GM18502 (cell line): ENCODE results near the gene EHD2.
A peak's percentile ranks its signal among the peaks of the same experiment; 100 is the strongest.
"Not testable (repeated sequence)": the region's sequence is repeated elsewhere in the genome, so short reads cannot be mapped to it uniquely, and the experiment has no call there.

Source experiments
- ATAC-seq: cut with Tn5 transposase; IDR thresholded peaks from one replicate; pipeline ENCODE4 v1.9.1; 2021; ENCODE audit warnings: mild to moderate bottlenecking; ENCODE audit not compliant: unreplicated experiment, poor library complexity

EHD2 gene

DNA sequence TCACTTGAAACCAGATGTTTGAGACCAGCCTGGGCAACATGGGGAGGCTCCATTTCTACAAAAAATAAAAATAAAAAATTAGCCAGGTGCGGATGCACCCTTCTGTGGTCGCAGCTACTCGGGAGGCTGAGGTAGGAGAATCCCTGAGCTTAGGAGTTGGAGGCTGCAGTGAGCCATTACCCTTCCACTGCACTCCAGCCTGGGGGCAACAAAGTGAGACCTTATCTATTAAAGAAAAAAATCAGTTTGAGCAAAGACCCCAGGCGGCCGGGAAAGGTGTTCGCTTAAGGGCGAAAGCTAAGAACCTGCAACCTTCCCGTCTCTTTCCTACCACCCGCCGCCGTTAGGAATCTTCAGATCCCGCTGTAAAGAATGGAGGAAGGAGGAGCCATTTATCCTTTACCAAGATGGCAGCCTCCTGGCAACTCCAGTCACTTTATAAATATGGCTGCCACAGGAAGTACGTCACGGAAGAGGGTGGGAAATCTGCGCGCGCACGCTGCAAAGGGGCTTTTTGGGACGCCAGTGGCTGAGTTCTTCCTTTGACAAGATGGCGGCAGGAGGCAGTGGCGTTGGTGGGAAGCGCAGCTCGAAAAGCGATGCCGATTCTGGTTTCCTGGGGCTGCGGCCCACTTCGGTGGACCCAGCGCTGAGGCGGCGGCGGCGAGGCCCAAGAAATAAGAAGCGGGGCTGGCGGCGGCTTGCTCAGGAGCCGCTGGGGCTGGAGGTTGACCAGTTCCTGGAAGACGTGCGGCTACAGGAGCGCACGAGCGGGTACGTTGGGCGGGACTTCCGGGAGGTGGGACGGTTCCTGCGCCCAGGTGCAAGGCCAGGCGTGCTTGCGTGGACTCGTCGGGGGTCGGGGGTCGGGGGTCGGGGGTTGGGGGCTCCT is 32.0 kb downstream of the EHD2 start, which contains the start of gene NOP53:
TSS of gene NOP53 (plus strand) at position 537 of the 892 bp plus-strand sequence. CDS start at position 551, 14 bp downstream.
- ATAC-seq, result peak; percentile 69

DNA sequence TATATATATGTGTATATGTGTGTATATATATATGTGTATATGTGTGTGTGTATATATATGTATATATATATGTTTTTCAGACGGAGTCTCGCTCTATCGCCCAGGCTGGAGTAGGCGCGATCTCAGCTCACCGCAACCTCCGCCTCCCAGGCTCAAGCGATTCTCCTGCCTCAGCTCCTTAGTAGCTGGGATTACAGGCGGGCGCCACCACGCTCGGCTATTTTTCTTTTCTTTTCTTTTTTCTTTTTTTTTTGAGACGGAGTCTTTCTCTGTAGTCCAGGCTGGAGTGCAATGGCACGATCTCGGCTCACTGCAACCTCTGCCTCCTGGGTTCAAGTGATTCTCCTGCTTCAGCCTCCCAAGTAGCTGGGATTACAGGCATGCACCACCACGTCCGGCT is 32.9 kb downstream of the EHD2 start:
- ATAC-seq, result not testable (repeated sequence)

DNA sequence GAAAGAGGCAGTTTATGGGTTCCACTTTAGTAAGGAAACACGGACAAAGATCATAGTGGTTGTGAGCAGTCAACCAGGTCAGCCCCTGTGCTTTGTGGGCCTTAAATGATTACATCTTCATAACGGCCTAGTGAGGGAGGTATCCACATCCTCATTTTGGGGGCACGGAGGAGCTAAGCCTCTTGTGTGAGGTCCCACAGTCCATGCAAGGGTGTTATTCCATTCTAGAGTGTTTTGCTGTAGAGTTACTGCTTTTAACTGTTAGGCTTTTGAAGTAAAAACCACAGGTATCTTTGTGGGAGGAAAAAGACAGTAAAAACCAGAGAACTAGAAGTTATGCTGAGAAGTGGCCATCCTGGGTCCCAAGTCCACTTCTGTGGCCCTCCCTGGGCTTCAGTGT is 36.1 kb downstream of the EHD2 start:
- ATAC-seq, result no peak

DNA sequence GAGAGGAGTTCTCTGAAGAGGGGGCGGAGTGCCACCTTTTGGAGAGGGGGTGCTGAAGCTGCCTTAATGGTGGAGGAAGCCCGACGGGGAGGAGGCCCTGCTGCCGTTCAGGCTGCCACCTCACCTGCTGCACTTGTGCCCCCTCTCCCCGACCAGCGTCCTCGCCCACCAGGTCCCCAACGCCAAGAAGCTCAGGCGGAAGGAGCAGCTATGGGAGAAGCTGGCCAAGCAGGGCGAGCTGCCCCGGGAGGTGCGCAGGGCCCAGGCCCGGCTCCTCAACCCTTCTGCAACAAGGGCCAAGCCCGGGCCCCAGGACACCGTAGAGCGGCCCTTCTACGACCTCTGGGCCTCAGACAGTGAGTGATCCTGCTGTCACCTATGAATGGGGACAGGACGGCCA is 37.5 kb downstream of the EHD2 start:
- ATAC-seq, result no peak

DNA sequence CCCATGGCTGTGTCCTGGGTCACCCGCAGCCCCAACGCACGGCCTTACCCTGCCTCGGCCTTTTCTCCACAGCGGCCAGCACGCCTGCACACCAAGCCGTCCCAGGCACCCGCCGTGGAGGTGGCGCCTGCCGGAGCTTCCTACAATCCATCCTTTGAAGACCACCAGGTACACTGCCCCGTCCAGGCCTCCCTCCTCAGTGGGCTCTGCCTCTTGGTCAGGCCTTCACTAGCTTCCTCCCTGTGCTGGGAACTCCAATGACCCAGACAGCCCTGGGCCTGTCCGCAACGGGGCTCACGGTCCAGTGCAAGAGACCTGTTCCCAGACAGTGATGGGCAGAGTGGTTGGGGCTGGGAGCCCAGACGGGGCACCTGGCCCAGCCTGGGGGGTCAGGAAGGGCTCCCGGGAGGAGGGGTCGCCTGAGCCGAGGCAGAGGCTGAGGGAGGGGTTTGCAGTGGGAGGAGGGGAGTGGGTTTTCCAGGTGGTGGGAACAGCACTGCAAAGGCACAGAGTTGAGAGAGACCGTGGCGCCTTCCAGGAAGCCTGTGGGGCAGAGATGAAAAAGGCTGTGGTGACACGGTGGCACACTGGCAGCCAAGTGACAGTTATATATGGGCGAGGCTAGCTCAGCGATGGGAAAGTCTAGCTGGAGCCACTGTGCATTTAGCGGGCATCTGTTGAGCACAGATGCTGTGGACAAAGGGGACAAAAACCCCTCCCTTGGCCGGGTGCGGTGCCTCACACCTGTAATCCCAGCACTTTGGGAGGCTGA is 39.4 kb downstream of the EHD2 start:
- no peak for ATAC-seq

DNA sequence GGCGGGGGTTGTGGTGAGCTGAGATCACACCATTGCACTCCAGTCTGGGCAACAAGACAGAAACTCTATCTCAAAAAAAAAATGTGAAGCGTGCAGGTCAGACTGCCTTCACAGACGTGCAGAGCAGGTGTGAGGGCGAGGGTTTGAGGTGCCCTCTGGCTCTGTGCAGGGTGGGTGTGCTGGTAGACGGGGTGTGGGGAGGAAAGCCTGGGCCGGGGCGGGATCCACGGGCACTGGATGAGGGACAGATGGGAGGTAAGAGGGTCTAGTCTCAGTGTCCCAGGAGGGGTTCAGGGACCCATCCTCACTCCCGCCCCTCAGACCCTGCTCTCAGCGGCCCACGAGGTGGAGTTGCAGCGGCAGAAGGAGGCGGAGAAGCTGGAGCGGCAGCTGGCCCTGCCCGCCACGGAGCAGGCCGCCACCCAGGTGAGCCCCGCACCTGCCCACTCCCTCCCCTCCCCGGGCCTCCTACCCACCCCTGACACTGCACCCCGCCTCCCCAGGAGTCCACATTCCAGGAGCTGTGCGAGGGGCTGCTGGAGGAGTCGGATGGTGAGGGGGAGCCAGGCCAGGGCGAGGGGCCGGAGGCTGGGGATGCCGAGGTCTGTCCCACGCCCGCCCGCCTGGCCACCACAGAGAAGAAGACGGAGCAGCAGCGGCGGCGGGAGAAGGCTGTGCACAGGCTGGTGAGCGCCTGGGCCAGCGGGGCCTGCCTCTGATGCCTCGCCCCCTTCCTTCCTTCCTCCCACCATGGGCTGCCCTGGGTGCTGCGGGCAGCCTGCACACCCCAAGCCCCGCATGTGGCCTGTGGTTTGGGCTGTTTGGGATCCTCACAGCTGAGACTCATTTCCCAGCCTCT is 41.2 kb downstream of the EHD2 start:
- no peak for ATAC-seq

DNA sequence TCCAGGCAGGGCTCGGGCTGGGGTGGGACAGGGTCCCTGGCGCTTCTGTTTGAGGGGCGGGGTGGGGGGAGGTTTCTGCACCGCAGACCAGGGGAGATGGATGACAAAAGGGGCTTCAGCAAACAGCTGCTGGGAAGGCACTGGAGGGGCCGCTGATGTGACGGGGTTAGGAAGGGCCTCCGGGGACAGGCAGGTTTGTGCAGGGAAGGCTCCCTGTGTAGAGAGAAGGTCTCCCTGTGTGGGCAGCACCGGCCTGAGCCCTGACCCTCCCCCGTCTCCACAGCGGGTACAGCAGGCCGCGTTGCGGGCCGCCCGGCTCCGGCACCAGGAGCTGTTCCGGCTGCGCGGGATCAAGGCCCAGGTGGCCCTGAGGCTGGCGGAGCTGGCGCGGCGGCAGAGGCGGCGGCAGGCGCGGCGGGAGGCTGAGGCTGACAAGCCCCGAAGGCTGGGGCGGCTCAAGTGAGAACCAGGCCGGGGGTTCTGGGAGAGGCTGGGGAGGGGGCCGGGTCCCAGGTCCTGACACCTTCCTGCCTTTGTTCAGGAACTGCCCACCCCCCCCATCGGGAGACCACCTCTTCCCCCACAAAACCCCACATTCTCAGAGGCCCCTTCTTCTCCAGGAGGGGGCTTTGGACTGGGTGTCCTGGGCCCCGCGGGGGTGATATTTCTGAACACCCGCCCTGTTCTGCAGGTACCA is 42.0 kb downstream of the EHD2 start:
- ATAC-seq, result no peak

DNA sequence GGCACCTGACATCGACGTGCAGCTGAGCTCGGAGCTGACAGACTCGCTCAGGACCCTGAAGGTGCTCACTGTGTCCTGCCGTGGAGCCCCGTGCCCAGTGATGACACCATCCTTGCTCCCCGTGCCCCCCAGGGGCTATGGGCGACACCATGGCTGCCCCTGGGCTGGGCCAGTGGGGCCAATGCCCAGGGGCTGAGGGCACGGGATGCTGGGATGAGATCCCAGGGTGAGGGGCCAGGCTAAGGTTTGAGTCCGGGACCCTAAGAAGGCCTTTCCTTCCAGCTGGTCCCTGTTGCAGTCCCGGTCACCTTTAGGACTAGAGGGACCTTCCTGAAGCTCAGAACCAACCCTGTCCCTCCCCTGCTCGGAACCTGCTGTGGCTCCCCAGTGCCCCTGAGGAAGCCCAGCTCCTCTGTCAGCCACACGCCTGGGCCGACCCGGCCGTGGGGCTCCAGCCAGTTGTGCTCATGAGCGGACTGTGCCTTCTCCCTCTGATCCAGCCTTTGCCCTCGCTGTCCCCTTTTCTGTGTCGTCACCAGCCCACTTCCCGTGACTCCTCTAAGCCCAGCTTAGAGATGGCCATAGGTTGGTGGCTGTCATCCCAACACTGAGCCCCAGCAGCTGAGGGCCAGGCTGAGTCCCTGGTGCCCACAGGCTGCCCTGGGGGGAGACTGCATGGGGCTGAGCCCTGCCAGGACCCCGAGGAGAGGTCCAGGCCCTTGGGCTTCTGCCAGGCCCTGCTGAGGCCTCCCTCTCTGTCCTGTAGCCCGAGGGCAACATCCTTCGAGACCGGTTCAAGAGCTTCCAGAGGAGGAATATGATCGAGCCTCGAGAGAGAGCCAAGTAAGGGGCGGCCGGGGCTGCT is 42.8 kb downstream of the EHD2 start:
- no peak for ATAC-seq

DNA sequence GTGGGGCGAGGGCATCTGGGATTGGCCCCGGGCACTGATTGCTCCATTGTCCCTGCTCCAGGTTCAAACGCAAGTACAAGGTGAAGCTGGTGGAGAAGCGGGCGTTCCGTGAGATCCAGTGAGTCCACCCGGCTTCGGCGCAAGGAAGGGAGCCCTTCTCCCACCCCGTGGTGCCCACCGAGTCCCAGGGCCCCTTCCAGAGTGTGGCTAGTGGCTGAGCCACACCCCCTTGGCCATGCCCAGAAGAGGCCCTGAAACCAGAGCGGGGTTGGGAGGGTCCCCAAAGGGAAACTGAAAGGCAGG is 43.4 kb downstream of the EHD2 start:
- ATAC-seq, result no peak

DNA sequence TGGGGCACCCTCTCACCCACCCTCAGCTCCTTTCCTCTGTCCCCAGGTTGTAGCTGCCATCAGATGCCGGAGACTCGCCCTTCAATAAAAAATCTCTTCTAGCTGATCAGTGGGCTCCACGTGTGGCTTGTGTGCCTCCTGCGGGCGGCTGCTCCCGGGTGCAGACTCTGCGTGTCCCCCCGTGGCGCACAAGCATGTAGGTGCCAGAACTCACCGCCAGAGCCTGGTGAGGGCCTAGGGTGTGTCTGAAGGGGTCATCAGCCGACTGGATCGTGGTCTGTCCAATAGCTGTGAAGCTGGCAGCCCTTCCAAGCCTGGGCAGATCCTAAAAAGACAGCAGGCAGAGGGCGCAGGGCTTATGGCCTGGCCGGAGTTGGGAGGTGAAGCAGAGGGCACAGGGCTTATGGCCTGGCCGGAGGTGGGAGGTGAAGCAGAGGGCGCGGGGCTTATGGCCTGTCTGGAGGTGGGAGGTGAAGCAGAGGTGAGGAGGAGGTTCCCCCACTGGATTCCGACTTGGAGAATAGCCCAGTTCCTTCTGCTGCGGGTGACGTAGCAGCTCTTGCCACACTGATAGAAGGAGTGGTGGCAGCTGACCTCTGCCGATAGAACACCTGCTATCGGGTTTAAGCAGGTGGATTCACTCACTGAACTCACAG is 43.9 kb downstream of the EHD2 start:
- ATAC-seq, result no peak

DNA sequence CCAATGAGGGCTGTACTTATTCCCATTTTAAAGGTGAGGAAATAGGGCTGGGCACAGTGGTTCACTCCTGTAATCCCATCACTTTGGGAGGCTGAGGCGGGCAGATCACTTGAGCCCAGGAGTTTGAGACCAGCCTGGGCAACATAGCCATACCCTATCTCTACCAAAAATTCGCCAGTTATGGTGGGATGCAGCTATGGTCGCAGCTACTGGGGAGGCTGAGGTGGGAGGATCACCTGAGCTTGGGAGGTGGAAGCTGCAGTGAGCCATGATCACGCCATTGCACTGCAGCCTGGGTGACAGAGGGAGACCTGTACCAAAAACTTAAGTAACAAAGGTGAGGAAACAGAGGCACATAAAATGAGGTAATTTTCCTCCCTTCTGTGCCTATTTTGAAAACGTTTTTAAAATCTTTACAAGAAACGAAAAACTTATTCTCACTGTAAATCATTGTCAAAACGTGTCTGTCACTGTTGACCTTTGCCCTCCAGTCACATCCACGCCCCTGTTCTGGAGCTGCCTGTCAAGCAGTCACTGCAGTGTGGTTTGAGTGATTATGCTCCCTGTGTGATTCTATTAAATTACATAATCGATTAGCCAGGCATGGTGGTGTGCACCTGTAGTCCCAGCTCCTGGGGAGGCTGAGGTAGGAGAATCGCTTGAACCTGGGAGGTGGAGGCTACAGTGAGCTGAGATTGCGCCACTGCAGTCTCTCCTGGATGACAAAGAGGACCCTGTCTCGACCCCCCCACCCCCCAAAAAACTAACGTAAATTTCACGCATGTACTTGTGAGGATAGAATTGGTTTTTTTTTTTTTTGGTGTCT is 44.6 kb downstream of the EHD2 start:
- ATAC-seq, result no peak

DNA sequence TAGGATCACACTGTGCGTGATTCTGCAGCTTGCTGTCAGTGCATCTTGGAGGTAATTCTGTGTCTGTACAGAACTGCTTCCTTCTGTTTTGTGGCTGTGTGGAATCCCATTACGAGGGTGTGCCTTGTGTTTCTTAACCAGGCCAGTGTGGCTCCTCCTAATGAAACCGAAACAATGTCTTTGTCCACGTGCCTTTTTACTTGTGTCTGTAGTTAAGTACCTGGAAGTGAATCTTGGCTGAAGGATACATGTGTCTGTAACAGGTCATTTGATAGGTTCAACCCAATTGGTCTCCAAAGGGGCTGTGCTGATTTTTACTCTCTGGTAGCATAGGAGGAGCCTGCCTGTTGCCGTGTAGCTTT is 45.2 kb downstream of the EHD2 start:
- no peak for ATAC-seq

DNA sequence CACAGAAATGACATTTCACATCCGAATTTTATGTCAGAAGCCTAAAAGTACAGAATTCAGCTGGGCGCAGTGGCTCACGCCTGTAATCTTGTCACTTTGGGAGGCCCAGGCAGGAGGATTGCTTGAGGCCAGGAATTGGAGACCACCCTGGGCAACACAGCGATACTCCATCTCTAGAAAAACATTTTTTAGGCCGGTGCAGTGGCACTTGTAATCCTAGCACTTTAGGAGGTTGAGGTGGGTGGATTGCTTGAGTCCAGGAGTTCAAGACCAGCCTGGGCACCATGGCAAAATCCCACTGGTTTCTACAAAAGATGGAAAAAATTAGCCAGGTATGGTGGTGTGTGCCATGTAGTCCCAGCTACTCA is 47.4 kb downstream of the EHD2 start:
- ATAC-seq, result no peak

DNA sequence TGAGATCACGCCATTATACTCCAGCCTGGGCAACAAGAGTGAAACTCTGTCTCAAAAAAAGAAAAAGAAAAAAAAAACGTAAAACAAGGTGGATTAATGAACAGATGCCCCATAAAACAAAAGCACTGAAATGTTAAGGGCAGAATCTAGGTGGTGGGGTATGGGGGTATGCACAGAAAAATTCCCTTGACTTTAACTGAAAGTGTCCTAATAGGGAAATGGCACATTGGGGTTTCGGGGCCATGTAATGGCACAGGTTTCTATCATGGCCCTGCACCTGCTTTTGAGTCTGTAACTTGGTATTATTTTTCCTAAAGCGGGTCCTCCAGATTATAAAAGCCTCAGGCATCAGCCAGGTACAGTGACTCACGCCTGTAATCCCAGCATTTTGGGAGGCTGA is 48.3 kb downstream of the EHD2 start:
- ATAC-seq, result no peak

DNA sequence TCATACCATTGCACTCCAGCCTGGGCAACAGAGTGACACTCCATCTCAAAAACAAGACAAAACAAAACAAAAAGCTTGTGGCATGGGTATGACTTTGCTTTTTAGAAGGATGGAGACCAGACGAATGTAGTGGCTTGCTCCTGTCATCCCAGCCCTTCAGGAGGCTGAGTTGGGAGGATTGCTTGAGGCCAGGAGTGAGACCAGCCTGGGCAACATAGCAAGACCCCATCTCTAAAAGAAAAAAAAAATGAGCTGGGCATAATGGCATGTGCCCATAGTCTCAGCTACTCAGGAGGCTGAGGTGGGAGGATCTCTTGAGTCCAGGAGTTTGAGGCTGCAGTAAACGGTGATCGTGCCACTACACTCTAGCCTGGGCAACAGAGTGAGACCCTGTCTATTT is 48.9 kb downstream of the EHD2 start:
- no peak for ATAC-seq

DNA sequence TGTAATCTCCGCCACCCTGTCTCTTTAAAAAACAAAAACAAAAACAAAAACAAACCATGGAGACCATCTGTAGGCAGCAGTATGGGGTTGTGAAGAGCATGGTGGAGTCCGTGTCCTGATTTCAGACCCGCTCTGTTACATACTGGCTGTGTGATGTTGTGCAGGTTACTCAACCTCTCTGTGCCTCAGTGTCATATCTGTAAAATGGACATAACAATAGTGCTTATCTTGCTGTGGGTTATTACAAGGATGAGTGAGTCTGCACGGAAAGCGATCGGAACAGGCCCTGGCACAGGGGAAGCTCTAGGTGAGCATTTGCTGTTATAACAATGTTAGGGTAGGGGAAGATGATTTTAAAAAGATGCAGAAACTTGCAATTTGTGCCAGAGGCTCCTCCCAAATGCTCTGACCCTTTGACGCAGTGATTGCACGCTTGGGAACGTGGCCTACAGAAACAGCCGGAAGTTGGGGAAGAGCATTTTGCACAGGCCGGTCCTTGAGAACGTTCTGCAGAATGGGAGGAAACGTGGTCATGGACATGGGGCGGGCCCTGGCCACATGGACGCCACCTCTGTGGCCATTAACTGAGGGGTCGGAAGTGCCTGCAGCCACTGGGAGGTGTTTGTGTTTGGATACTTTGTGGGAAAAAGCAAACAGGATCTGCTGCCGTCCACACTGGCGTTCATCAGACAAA is 49.5 kb downstream of the EHD2 start:
- ATAC-seq, result no peak

DNA sequence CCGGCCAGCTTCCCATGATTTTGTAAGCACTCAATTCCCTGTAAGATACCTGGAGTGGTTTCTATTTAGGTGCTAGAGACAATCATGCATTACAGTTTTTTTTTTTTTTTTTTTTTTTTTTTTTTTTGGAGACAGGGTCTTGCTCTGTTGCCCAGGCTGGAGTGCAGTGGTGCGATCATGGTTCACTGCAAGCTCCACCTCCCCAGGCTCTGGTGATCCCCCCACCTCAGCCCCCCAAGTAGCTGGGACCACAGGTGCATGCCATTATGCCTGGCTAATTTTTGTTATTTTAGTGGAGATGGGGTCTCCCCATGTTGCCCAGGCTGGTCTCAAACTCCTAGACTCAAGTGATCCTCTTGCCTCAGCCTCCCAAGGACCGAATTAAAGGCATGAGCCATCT is 51.5 kb downstream of the EHD2 start:
- not testable (repeated sequence) for ATAC-seq
